ENCODE results near the gene CYP8B1. TPM values are rescaled to one million over a fixed set of nuclear protein-coding genes. Genes with fewer than 3 reads are reported as not detected.
A peak's percentile ranks its signal among the peaks of the same experiment; 100 is the strongest.

The CYP8B1 gene
- total and polyA plus RNA-seq, 2 of the 13 experiments (the other 11 are each of a cell fraction or from before 2014, with no cell fraction given) = 0.58 to 2.0 TPM

- TF ChIP-seq ZFP90 (CRISPR knock-in tag; IDR thresholded peaks at IDR 0.05; ENCODE audit: borderline replicate concordance) = 0 out of 2 replicates have a peak, but pooled peaks have one; percentile 28
- TF ChIP-seq CEBPB (IDR thresholded peaks at IDR 0.05; ENCODE audit: borderline replicate concordance, low read depth, low read length) = 0 out of 2 replicates have a peak, but pooled peaks have one; percentile 39
- no peak for TF ChIP-seq ZNF691 (CRISPR knock-in tag; IDR thresholded peaks at IDR 0.05; ENCODE audit: borderline replicate concordance, low read depth)
- no peak for TF ChIP-seq MED8 (CRISPR knock-in tag; IDR thresholded peaks at IDR 0.05; ENCODE audit: insufficient replicate concordance)
- no peak for TF ChIP-seq ZFP37 (CRISPR knock-in tag; IDR thresholded peaks at IDR 0.05; ENCODE audit: borderline replicate concordance)
- no peak for TF ChIP-seq ELK4 (CRISPR knock-in tag; IDR thresholded peaks at IDR 0.05; ENCODE audit: borderline replicate concordance)
- TF ChIP-seq SMAD1 (CRISPR knock-in tag; IDR thresholded peaks at IDR 0.05; ENCODE audit: borderline replicate concordance, low read depth) = no peak
- TF ChIP-seq ZFP62 (CRISPR knock-in tag; IDR thresholded peaks at IDR 0.05) = no peak
- TF ChIP-seq ZNF33B (CRISPR knock-in tag; IDR thresholded peaks at IDR 0.05) = no peak
- TF ChIP-seq KDM3A (CRISPR knock-in tag; IDR thresholded peaks at IDR 0.05; ENCODE audit: low read depth) = no peak
- TF ChIP-seq ZNF609 (CRISPR knock-in tag; IDR thresholded peaks at IDR 0.05; ENCODE audit: borderline replicate concordance) = peak; percentile 9; the same call in 1 of the 2 replicates
- TF ChIP-seq ONECUT2 (CRISPR knock-in tag; IDR thresholded peaks at IDR 0.05) = no peak
- TF ChIP-seq GFI1 (CRISPR knock-in tag; IDR thresholded peaks at IDR 0.05; ENCODE audit: borderline replicate concordance) = 0 out of 2 replicates have a peak, but pooled peaks have one; percentile 52
- TF ChIP-seq ZNF263 (CRISPR knock-in tag; IDR thresholded peaks at IDR 0.05) = no peak
- 0 out of 2 replicates have a peak, but pooled peaks have one; percentile 32 for TF ChIP-seq ZFP91 (CRISPR knock-in tag; IDR thresholded peaks at IDR 0.05; ENCODE audit: borderline replicate concordance)
- no peak for TF ChIP-seq SMC3 (IDR thresholded peaks at IDR 0.05; ENCODE audit: low read length)
- TF ChIP-seq TOE1 (CRISPR knock-in tag; IDR thresholded peaks at IDR 0.05) = no peak
Measured at GRCh38 chr3:42829628-42830436, 45.8 kb downstream of the CYP8B1 start (continued).

Data from HepG2 (cell line).